Activated T-cell treated with anti-CD3 and anti-CD28 coated beads, Interleukin-2, amount 50 U/mL, for 4 hours (primary cell): ENCODE measurements around the gene CNTROB. TPM values are rescaled to one million over a fixed set of nuclear protein-coding genes. Genes with fewer than 3 reads are reported as not detected.

ENCODE experiments used
- ATAC-seq, 2 donors: fragments of 200-7000 bp; cut with Tn5 transposase; one replicate each; pipeline ENCODE4 v1.10.0; 2021
- DNase-seq: peaks from one replicate; pipeline ENCODE4 v3.0.0-alpha.2; 2020
- H3K27me3 Mint-ChIP-seq: one replicate; pipeline ENCODE4 v1.8.0; 2021; ENCODE audit warnings: low read depth, mixed read lengths
- H3K36me3 Mint-ChIP-seq: one replicate; pipeline ENCODE4 v1.8.0; 2022; ENCODE audit warnings: mixed read lengths; ENCODE audit not compliant: insufficient read depth
- H3K4me1 Mint-ChIP-seq: one replicate; pipeline ENCODE4 v1.8.0; 2021; ENCODE audit warnings: low read depth, mixed read lengths
- H3K4me3 Mint-ChIP-seq: one replicate; pipeline ENCODE4 v1.8.0; 2021; ENCODE audit warnings: mild to moderate bottlenecking, moderate library complexity, mixed read lengths
- H3K9me3 Mint-ChIP-seq: one replicate; pipeline ENCODE4 v1.8.0; 2021; ENCODE audit warnings: mixed read lengths
- total RNA-seq, 3 donors: library from RNA; stranded (reverse); gene quantifications; one replicate each; pipeline ENCODE4 v1.2.1, GENCODE V29; 2021

CNTROB gene, protein sequence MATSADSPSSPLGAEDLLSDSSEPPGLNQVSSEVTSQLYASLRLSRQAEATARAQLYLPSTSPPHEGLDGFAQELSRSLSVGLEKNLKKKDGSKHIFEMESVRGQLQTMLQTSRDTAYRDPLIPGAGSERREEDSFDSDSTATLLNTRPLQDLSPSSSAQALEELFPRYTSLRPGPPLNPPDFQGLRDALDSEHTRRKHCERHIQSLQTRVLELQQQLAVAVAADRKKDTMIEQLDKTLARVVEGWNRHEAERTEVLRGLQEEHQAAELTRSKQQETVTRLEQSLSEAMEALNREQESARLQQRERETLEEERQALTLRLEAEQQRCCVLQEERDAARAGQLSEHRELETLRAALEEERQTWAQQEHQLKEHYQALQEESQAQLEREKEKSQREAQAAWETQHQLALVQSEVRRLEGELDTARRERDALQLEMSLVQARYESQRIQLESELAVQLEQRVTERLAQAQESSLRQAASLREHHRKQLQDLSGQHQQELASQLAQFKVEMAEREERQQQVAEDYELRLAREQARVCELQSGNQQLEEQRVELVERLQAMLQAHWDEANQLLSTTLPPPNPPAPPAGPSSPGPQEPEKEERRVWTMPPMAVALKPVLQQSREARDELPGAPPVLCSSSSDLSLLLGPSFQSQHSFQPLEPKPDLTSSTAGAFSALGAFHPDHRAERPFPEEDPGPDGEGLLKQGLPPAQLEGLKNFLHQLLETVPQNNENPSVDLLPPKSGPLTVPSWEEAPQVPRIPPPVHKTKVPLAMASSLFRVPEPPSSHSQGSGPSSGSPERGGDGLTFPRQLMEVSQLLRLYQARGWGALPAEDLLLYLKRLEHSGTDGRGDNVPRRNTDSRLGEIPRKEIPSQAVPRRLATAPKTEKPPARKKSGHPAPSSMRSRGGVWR
- total RNA-seq, result 10 to 100 TPM; 31.8 to 37.1 (median 34.6) TPM

DNA sequence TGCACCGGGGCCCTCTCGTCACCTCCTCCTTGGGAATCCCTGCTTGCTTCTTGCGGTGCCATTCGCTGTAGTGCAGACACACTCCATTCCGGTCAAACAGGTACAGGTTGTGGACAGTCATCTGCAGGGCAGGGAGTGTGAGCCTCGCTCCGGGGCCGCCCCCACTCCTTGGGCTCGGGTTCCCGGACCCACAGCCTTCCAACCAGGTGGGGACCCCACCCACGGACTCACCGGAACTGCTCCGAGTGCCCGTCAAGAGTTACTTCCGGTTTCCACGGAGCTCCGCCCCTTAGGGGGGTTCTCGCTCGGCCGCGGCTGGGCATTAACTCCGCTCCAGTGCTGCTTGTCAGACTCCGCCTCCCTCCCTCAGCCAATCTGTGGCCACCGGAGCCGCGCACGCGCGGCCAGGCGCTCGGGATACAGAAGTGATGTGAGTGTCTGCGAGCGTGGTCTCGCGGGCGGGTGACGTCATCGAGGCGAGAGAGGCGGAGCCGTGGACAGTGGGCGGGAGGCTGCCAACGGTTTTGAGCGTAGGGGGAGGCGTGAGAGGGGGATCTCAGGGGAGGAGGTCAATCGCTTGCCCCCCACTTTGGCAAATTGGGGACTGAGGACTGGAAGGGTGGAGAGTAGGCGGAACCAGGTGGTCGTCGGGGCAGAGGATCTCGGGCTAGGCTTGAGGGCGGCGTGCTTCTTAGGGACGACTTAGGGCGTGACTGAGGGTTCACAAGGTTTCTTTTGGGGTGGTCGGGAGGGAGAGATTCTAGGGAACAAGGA is at the start of gene CNTROB, which contains the start of gene TRAPPC1:
Gene CNTROB, plus strand, starts transcription at position 498 of the 774 bp plus-strand sequence. CDS start 874 bp downstream, outside the sequence.
Gene TRAPPC1, minus strand, starts transcription at position 238 of the 774 bp plus-strand sequence. Its CDS starts 117 bp downstream, at position 121.
- ATAC-seq, result peak; percentile 98 to 99
- Mint-ChIP-seq H3K36me3 (peaks cover 15% of the 10 kb centered on the region), H3K4me1 (peaks cover 47% of the 10 kb centered on the region), H3K27me3 (no peaks in the 10 kb centered on the region), H3K4me3 (peak within 1 kb of the TSS; percentile 97), H3K9me3 (no peaks in the 10 kb centered on the region)
- peak; percentile 99 for DNase-seq

DNA sequence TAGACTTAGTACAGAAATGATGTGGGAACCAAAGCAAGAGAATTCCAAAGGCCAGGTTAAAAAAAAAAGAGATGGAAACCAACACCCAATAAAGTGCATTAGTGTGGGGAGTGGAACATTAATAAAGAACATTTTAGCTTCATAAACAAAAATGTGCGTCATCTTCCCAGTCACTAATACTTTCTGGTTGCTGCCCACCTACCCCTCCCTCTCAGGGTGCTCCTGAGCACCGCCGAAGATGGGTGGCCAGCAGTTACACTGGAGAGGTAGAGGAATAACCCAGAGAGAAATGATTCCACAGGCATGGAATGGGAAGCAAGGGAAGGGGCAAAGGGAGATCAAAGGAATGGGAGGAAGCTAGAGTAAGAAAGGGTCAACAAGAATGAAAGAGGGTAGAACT is 49.4 kb upstream of the CNTROB start:
- DNase-seq, result no peak
- H3K9me3 Mint-ChIP-seq, result no peaks in the 10 kb centered on the region
- H3K4me1 Mint-ChIP-seq, result peaks cover 3% of the 10 kb centered on the region
- ATAC-seq, result no peak
- H3K4me3 Mint-ChIP-seq, result no peak overlapping the region
- H3K36me3 Mint-ChIP-seq, result no peaks in the 10 kb centered on the region
- H3K27me3 Mint-ChIP-seq, result no peaks in the 10 kb centered on the region

DNA sequence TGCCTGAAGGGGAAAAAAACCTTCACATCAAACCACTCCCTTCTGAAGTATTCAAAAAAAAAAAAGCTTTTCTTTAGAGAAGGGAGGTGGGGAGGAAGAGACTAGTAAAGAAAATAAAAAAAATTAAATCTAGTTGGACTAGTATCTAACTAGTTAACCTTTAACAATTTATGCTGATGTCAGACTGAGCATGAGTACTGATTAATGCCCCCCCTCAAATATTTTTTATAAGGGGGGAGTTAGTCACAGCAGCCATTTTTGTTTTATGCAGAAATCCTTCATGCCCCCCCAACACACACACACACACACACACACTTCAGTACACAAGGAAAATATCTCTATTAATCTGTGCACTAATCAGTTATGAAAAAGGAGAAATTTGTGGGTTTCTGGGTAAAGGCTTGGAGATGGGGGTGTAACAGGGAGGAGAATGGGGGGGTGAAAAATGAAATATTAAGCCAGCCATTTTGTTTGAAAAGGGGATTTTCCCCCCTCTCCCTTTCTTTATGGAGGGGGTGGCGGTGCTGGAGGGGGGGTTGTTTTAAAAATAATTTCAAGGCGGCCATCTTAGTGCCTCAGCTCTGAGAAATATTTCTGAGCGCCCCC is 48.1 kb upstream of the CNTROB start:
- H3K4me3 Mint-ChIP-seq, result peak overlapping the region; percentile 75
- DNase-seq, result peak; percentile 23
- no peaks in the 10 kb centered on the region for H3K36me3 Mint-ChIP-seq
- no peak for ATAC-seq
- no peaks in the 10 kb centered on the region for H3K27me3 Mint-ChIP-seq
- H3K9me3 Mint-ChIP-seq, result no peaks in the 10 kb centered on the region
- peaks cover 3% of the 10 kb centered on the region for H3K4me1 Mint-ChIP-seq

DNA sequence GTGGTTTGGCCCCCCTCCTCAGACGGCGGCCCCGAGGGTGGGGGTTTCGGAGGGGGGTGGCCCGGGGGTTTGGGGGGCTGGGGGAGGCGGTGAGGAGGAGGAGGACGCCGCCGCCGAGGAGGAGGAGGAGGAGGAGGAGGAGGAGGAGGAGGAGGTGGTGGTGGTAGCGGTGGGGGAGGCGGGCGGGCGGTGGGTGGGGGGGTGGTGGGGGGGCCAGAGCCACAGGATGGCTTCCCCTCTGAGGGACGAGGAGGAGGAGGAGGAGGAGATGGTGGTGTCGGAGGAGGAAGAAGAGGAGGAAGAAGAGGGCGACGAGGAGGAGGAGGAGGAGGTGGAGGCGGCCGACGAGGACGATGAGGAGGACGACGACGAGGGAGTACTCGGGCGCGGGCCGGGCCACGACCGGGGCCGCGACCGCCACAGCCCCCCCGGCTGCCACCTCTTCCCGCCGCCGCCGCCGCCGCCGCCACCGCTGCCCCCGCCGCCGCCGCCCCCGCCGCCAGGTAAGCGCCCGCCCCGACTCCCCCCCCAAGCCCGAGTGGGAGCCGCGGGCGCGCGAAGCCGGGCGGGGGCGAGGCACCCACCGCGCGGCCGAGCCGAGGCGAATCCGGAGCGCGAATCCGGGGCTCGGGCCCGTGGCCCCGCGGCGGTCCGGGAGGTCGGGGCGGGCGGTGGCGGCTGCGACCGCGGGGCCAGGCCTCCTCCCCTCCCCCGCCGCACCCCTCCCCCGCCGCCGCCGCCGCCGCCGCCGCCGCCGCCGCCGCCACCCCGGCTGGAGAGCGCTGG is 47.2 kb upstream of the CNTROB start:
- peaks cover 3% of the 10 kb centered on the region for H3K4me1 Mint-ChIP-seq
- H3K36me3 Mint-ChIP-seq, result no peaks in the 10 kb centered on the region
- no peaks in the 10 kb centered on the region for H3K27me3 Mint-ChIP-seq
- no peak for ATAC-seq
- peak overlapping the region; percentile 70 for H3K4me3 Mint-ChIP-seq
- H3K9me3 Mint-ChIP-seq, result no peaks in the 10 kb centered on the region
- peak; percentile 56 for DNase-seq

DNA sequence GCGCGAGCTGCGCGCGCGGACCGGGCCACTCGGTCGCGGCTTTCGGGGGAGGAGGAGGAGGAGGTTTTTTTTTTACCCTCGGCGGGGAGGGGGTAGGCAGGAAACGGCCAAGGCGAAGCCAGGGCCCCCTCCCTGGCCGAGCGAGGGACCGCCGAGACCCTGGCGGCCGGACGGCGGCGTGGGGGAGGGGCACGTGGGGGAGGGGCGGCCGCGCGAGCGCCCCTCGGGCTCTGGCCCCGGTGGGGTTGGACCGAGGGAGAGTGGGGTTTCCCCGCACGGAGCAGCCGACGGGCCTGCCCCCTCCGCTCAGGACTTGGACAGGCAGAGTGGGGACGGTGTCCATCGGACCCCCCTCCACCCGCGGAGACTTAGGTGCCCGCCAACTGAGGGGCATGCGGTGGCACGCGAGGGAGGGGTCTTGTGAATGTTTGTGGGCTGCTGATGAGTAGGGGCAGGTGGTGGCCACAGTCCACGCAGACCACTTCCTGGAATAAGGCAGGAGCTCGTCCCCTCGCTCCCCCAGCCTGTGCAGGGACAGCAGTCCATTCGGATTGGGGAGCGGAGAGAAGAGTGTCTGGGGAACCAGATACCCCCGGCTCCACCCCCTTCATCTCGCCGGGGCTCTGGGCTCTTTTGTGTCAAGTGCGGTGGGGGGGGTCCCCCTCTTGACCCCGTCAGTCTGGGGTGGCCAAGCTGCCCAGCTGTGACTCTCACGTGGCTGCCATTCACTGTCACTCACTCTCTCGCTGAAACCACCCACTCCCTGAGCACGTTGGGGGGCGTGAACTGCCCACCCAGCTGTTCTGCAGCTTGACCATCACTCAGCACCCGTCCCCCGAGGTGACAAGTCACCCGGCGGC is 46.4 kb upstream of the CNTROB start:
- H3K36me3 Mint-ChIP-seq, result peaks cover 4% of the 10 kb centered on the region
- no peak overlapping the region for H3K4me3 Mint-ChIP-seq
- peaks cover 6% of the 10 kb centered on the region for H3K4me1 Mint-ChIP-seq
- no peaks in the 10 kb centered on the region for H3K27me3 Mint-ChIP-seq
- ATAC-seq (peak; percentile 3 to 4), DNase-seq (peak; percentile 22)
- no peaks in the 10 kb centered on the region for H3K9me3 Mint-ChIP-seq

DNA sequence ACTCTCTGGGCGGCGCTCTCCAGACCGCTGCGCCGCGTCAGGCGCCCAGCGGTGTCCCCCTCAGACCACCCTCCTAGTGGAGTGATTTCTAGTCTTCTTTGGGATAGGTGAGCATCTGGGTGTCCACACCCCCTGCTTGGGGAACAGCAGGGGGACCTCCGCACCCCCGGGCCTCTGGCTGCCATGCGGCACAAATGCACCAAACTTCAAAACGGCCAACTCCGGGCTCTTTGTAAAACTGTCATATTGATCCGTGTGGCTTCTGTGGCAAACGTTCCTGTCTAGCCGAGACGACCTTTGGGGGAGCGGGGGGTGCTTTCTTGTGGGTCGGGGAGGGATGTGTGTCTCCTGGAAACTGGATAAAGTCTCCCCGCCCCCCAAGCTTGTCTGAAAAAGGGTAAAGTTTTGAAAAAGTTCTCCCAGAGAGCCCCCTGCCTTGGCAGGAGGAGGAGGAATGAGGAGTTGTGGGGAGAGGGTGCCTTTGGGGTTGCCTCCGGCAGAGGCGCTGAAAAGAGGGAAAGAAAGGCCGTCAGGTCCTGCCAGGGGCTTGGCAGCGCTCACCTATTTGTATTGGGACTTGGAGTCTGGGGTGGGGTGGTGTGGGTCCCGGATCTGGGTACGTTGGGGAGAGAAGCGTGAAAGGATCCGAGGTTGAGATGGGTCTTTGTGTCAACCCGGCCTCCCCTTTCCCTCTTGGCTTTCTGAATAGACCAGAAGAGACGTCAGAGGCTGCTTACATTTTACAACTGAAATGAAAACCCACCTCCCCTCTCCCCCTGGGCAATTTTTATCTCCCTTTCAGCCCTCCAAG is 45.6 kb upstream of the CNTROB start:
- Mint-ChIP-seq H3K4me1 (peaks cover 6% of the 10 kb centered on the region), H3K4me3 (no peak overlapping the region), H3K36me3 (peaks cover 7% of the 10 kb centered on the region), H3K9me3 (no peaks in the 10 kb centered on the region), H3K27me3 (no peaks in the 10 kb centered on the region)
- DNase-seq (peak; percentile 59), ATAC-seq (peak; percentile 5 to 8)

DNA sequence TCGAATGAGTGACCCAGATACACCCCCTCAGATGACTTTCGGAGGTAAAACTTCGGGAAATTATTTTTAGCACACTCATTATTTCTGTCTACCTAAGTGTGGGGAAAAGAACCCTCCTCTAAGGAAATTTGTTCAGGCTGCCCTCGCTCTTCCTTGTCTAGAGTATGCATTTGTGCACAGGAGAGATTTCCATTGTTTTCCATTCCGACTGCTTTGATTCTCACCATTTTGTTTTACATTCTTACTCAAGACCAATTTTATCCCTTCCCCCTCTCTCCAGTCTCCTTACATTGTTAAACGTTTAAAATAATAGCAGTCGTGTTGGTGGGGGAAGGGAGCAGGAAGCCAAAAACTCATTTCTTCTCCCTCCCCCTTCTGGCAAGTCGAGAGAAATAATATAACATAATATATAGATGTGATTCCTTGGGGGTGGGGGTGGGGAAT is 44.9 kb upstream of the CNTROB start:
- H3K4me3 Mint-ChIP-seq, result no peak overlapping the region
- ATAC-seq (peak in 1 of 2 donors; percentile 27), DNase-seq (no peak)
- H3K4me1 Mint-ChIP-seq, result peaks cover 6% of the 10 kb centered on the region
- peaks cover 8% of the 10 kb centered on the region for H3K36me3 Mint-ChIP-seq
- H3K9me3 Mint-ChIP-seq, result no peaks in the 10 kb centered on the region
- no peaks in the 10 kb centered on the region for H3K27me3 Mint-ChIP-seq

DNA sequence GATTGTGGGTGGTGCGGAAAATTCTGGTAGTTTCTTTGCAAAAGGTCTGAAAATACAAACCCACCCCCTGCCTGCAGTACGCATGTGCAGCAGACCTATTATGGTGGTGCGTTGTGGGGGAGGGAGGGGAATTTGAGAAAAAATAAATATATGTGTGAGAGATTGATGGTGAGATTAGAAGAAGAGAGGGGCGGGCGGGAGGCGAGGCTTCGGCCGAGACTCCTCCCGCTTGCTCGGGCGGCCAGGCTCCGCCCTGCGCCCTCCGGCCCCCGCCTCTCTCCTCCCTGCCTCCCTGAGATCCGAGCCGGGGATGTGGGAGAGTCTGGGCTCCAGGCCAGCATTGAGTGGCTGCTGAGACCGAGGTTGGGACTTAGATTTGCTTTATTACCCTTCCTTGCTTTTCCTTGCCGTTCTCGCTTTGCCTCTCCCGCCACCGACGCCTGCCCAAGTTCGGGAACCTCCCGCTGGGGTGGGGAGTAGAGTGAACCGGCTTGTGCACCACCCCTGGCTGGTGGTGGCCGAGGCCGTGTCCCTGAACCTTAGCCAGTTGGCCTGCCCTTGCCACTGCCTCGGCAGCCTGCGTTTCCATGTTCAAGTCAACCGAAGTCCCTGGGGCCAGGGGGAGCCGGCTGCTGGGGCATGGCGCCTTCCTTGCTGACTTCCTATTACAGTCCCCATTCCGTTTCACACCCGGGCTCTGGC is 44.4 kb upstream of the CNTROB start:
- ATAC-seq (peak; percentile 77 to 81), DNase-seq (peak; percentile 87)
- Mint-ChIP-seq H3K9me3 (no peaks in the 10 kb centered on the region), H3K4me3 (no peak overlapping the region), H3K36me3 (peaks cover 10% of the 10 kb centered on the region), H3K27me3 (no peaks in the 10 kb centered on the region), H3K4me1 (peaks cover 6% of the 10 kb centered on the region)

DNA sequence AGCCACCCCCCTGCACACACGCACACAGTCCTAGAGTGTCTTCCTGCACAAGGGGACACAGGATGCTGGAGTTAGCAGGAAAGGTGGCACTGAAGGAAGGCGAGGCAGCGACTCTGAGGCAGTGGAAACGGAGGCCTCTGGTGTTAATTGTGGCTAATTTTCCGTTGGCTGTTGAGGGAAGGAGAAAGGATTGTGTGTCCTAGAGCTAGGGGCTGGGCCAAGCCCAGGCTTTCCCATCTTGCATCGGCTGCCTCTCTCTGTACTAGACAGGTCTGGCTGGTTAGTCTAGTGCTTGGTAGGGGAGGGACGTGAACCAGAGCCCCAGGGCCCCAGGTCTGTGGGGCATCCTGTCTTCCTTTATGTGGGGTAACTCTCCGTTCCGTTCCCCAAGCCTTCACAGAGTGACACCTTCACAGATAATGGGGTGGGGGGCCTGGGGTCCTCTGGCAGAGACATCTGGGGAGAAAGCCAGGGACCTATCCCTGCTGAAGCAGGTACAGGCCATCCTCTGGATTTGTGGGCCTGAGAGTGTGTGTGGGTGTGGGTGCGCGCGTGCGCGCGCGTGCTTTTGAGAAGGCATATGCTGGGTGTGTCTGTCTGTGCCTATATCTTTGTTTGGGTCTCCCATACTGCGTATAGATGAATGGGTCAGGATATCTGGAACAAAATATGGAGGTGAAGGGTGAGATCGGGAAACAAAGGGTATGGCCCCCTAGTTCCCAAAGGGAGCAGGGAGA is 43.7 kb upstream of the CNTROB start, which contains the start of gene CHD3:
Gene CHD3, plus strand, starts transcription at position 606 of the 737 bp plus-strand sequence. CDS start 212 bp downstream, outside the sequence.
- DNase-seq (peak; percentile 37), ATAC-seq (peak; percentile 16 to 21)
- H3K9me3 Mint-ChIP-seq, result no peaks in the 10 kb centered on the region
- H3K4me3 Mint-ChIP-seq, result peak within 1 kb of the TSS; percentile 31
- no peaks in the 10 kb centered on the region for H3K27me3 Mint-ChIP-seq
- peaks cover 6% of the 10 kb centered on the region for H3K4me1 Mint-ChIP-seq
- H3K36me3 Mint-ChIP-seq, result peaks cover 10% of the 10 kb centered on the region

DNA sequence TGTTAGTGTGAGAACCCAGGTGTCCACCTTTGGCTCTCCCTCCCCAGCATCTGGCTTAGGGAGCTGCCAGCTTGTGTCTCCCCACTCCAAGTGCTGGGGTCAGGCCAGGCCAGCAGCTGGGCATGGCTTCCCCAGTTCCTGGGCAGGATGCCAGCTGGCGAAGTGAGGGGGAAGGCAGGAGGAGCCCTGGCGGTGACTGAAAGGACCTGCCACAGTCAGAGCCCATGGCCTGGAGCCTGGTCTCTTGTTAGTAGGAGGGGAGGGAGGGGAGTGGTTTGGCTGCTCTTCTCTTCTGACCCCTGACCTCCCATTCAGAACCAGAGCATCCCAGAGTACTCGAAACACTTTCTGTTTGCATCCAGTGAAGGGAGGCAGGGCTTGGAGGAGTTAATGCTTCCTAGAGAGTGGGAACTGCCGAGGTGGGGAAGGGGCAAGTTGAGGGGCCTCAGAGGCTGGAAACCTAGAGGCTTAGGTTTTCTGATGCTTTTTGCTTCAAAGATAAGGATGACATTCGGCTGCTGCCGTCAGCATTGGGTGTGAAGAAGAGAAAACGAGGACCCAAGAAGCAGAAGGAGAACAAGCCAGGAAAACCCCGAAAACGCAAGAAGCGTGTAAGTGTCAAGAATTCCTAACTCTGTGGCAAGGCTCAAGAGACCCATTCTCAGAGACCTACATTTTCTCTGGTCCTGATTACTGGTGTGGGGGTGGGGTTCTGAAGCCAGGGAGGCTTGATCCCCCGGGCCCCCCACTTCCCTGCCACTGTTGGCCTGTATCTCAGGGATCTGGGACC is 42.6 kb upstream of the CNTROB start:
- Mint-ChIP-seq H3K27me3 (no peaks in the 10 kb centered on the region), H3K9me3 (no peaks in the 10 kb centered on the region), H3K4me1 (peaks cover 6% of the 10 kb centered on the region), H3K36me3 (peaks cover 19% of the 10 kb centered on the region), H3K4me3 (peak overlapping the region; percentile 31)
- DNase-seq (no peak), ATAC-seq (no peak)
